Measurements from ENCODE around the gene PUDP.

The PUDP gene

GRCh38 chrX:7134981-7135380, 13.0 kb downstream of the PUDP start:
- Mint-ChIP-seq H3K9me3 (no peaks in the 10 kb centered on the region), H3K4me1 (peaks cover 19% of the 10 kb centered on the region), H3K4me3 (no peak overlapping the region), H3K27me3 (no peaks in the 10 kb centered on the region), H3K36me3 (peaks cover 8% of the 10 kb centered on the region), H3K27ac (no peak overlapping the region)
- CTCF ChIA-PET: no interaction called here
- no peak for DNase-seq

GRCh38 chrX:7133050-7133440, 14.9 kb downstream of the PUDP start:
- Mint-ChIP-seq H3K36me3 (peaks cover 5% of the 10 kb centered on the region), H3K9me3 (no peaks in the 10 kb centered on the region), H3K4me3 (no peak overlapping the region), H3K27ac (peak overlapping the region; percentile 73), H3K27me3 (no peaks in the 10 kb centered on the region), H3K4me1 (peaks cover 19% of the 10 kb centered on the region)
- CTCF ChIA-PET: interaction anchor here (1.4 kb wide), 1 partner anchor 59 kb away, joined by 4 read pairs; no protein-coding TSS in a partner anchor
- no peak for DNase-seq

- Mint-ChIP-seq H3K27ac (peak overlapping the region; percentile 73), H3K4me1 (peaks cover 19% of the 10 kb centered on the region), H3K9me3 (no peaks in the 10 kb centered on the region), H3K36me3 (peaks cover 5% of the 10 kb centered on the region), H3K27me3 (no peaks in the 10 kb centered on the region), H3K4me3 (no peak overlapping the region)
- CTCF ChIA-PET: interaction anchor here (1.4 kb wide), 1 partner anchor 58 kb away, joined by 4 read pairs; no protein-coding TSS in a partner anchor
- peak; percentile 31 for DNase-seq
These were observed 15.5 kb downstream of the PUDP start for GRCh38 chrX:7132335-7133049.

DNA sequence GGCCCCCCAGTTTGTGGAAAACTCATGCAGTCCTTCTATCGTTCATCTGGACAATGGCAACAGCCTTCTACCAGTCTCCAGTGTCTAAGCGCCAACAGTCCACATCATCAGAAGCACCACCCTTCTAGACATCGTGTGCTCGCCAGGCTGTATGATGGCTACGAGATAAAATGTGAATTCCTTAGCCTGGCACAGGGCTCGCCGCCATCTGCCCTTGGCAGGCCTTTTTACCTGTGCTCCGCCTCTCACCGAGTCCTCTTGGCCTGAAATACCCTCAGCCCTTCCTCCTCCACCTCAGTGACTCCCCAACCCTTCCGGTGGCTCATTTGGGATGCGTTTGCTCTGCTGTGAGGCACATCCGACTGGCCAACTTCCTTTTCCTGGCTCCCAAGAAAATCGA, 16.3 kb downstream of the PUDP start:
- CTCF ChIA-PET: no interaction called here

DNA sequence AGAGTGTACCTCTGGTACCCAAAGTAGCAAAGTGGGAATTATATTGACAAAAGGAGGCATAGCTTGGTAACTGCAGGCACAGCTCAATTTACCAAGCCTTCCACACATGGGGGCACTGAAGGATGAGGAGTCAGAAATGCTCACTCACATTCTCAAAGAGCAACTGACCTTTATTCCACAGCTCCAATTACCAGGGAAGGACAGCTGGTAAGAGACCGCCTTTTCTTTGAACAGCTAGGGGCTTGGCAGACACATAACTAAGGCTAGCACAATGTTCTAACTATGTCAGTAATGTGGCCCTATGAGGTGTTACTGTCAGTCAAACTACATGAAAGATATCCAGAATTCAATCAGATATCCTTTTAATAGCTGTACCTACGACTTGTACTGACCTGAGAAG, 20.9 kb downstream of the PUDP start:
- Mint-ChIP-seq H3K4me1 (peaks cover 4% of the 10 kb centered on the region), H3K27ac (no peak overlapping the region), H3K36me3 (peaks cover 12% of the 10 kb centered on the region), H3K27me3 (no peaks in the 10 kb centered on the region), H3K4me3 (no peak overlapping the region), H3K9me3 (no peaks in the 10 kb centered on the region)
- DNase-seq: no peak
- CTCF ChIA-PET: no interaction called here

More for the DNA sequence above, 16.3 kb downstream of the PUDP start:
- H3K4me3 Mint-ChIP-seq: no peak overlapping the region
- peaks cover 19% of the 10 kb centered on the region for H3K4me1 Mint-ChIP-seq
- H3K27ac Mint-ChIP-seq: no peak overlapping the region
- H3K9me3 Mint-ChIP-seq: no peaks in the 10 kb centered on the region
- H3K36me3 Mint-ChIP-seq: peaks cover 5% of the 10 kb centered on the region
- H3K27me3 Mint-ChIP-seq: no peaks in the 10 kb centered on the region
- no peak for DNase-seq

DNA sequence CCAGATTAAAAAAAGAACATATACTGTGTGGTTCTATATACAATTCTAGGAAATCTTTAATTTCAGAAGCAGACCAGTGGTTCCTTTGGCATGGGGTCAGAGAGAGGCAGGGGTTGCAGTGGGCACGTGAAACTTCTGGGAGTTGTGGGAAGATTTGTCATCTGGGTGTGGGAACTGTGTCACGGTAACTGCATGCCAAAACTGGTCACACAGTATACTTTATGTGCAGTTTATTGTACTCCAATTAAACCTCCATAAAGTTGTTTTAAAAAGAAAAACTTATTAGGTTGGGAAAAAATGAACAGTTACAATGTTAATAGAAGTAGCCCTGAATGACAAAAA, 27.1 kb downstream of the PUDP start:
- Mint-ChIP-seq H3K4me3 (no peak overlapping the region), H3K27ac (no peak overlapping the region), H3K27me3 (no peaks in the 10 kb centered on the region), H3K4me1 (peaks cover 9% of the 10 kb centered on the region), H3K9me3 (no peaks in the 10 kb centered on the region), H3K36me3 (peaks cover 12% of the 10 kb centered on the region)
- CTCF ChIA-PET: no interaction called here
- no peak for DNase-seq

DNA sequence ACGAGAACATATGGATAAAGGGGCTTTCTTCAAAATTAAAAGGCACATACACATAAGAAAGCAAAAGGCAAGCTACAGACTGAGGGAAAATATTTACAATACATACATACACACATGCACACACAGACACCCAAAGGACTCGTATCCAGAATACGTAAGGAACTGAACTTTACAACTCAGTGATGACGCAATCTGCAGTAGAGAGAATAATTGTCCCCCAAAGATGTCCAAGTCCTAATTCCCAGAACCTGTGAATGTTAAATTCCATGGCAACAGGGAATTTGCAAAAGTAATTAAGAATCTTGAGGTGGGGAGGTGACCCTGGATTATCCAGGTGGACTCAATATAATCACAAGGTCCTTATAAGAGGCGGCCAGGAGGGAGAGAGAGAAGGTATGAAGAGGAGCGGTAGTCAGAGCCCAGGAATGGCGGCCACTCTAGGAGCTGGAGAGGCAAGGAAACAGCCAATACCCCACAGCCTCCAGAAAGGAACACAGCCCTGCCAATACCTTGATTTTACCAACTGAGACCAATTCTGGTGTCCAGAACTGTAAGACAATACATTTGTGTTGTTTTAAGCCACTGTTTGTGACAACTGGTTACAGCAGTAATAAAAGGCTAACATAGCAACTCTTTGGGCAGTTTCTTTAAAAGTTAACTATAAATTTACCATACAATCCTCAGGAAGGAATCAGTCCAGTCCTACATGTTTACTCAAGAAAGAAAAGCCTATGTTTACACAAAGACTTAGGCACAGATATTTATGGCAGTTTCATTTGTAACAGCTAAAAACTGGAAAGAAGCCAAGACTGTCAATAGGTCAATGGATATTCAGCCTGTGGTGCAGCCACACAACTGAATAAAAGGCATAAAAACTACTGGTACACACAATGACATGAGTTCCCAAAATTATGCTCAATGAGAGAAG, 27.7 kb downstream of the PUDP start:
- Mint-ChIP-seq H3K4me3 (no peak overlapping the region), H3K27ac (no peak overlapping the region), H3K36me3 (peaks cover 12% of the 10 kb centered on the region), H3K27me3 (no peaks in the 10 kb centered on the region), H3K4me1 (peaks cover 9% of the 10 kb centered on the region), H3K9me3 (no peaks in the 10 kb centered on the region)
- no peak for DNase-seq
- CTCF ChIA-PET: no interaction called here

DNA sequence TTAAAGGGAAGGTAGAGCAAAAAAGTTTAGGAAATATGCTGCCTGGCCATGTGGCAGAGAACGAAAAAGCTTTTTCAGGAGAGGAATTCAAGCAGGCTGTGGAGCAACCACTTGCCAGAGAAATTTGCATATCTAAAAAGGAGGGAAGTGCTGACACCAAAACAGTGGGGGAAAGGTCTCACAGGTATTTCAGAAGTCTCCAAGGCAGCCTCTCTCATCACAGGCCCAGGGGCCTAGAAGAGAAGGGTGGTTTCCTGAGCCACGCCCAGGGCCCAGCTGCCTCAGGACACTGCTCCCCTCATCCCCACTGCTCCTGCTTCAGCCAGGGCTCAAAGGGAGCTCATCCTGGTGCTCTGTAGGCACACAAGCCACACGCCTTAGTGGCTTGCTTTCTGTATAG, 30.4 kb downstream of the PUDP start:
- peak overlapping the region; percentile 42 for H3K27ac Mint-ChIP-seq

GRCh38 chrX:7116081-7116480, 31.9 kb downstream of the PUDP start:
- Mint-ChIP-seq H3K4me1 (peaks cover 9% of the 10 kb centered on the region), H3K4me3 (no peak overlapping the region), H3K36me3 (peaks cover 7% of the 10 kb centered on the region), H3K27me3 (no peaks in the 10 kb centered on the region), H3K9me3 (no peaks in the 10 kb centered on the region), H3K27ac (no peak overlapping the region)
- CTCF ChIA-PET: no interaction called here
- no peak for DNase-seq

More for the DNA sequence above, 30.4 kb downstream of the PUDP start:
- Mint-ChIP-seq H3K9me3 (no peaks in the 10 kb centered on the region), H3K4me3 (no peak overlapping the region), H3K27me3 (no peaks in the 10 kb centered on the region), H3K36me3 (peaks cover 7% of the 10 kb centered on the region), H3K4me1 (peaks cover 9% of the 10 kb centered on the region)
- DNase-seq: no peak
- CTCF ChIA-PET: no interaction called here

DNA sequence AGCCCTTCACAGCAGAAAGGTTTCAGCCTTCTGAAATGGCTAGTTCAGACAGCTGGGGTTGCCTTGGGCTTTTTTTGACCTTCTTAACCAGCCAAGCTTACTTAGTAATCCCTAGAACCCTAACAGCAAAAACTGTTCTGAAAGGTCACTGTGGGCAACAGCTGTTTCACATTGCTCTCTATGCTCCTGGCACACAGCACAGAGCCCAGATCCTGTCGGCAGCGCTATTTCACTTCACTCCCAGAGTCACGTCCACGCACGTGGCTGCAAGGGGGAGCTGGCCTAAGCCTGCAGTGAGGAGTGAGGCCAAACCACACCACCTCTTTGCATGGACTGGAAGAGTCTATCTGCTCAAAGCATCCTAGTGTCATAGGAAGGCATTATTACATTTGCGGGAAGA, 32.4 kb downstream of the PUDP start:
- H3K4me3 Mint-ChIP-seq: no peak overlapping the region
- H3K4me1 Mint-ChIP-seq: peaks cover 15% of the 10 kb centered on the region
- H3K9me3 Mint-ChIP-seq: no peaks in the 10 kb centered on the region
- peaks cover 7% of the 10 kb centered on the region for H3K36me3 Mint-ChIP-seq
- H3K27me3 Mint-ChIP-seq: no peaks in the 10 kb centered on the region
- CTCF ChIA-PET: no interaction called here
- no peak for DNase-seq
- H3K27ac Mint-ChIP-seq: no peak overlapping the region

DNA sequence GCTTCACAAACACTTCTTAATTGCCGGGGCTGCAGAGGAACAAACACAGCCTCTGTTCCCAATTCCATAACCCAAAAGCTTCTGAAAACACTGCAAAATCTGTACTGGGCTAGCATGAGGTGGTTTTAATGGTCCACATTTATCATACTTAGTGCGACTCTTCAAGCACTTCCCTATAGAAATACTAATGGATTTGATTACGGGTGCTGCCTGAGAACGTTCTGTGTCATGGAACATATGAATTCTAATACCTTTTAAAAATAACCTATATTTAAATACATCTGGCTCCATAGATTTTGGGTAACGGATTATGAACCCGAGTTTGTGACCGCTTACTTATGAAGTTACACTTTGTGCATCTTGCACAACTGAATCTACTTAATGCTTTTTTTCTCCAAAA, 35.9 kb downstream of the PUDP start:
- Mint-ChIP-seq H3K4me3 (no peak overlapping the region), H3K27me3 (no peaks in the 10 kb centered on the region), H3K9me3 (no peaks in the 10 kb centered on the region), H3K4me1 (peaks cover 22% of the 10 kb centered on the region), H3K27ac (no peak overlapping the region), H3K36me3 (peaks cover 8% of the 10 kb centered on the region)
- CTCF ChIA-PET: no interaction called here
- no peak for DNase-seq

DNA sequence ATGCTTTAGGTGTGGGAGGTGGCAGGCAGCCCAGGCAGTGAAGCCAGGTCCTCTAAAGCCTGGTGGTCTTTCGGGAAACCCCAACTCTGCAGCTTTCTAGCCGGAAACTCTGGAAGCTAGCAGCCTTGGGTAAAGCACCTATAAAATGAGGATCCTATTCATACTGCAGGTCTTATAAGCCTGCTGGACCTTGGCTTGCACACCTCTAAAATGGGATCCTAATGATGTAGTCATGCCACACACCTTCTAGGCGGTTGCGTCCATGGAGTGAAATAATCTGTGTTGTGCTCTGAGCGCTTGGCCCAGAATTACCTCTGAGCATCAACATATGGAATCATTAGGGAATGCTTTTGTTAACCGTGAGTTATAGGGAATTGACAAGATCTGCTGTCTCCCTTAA, 36.4 kb downstream of the PUDP start:
- H3K36me3 Mint-ChIP-seq: peaks cover 5% of the 10 kb centered on the region
- H3K27me3 Mint-ChIP-seq: no peaks in the 10 kb centered on the region
- no peak overlapping the region for H3K4me3 Mint-ChIP-seq
- CTCF ChIA-PET: no interaction called here
- no peak for DNase-seq
- H3K27ac Mint-ChIP-seq: no peak overlapping the region
- peaks cover 20% of the 10 kb centered on the region for H3K4me1 Mint-ChIP-seq
- no peaks in the 10 kb centered on the region for H3K9me3 Mint-ChIP-seq

DNA sequence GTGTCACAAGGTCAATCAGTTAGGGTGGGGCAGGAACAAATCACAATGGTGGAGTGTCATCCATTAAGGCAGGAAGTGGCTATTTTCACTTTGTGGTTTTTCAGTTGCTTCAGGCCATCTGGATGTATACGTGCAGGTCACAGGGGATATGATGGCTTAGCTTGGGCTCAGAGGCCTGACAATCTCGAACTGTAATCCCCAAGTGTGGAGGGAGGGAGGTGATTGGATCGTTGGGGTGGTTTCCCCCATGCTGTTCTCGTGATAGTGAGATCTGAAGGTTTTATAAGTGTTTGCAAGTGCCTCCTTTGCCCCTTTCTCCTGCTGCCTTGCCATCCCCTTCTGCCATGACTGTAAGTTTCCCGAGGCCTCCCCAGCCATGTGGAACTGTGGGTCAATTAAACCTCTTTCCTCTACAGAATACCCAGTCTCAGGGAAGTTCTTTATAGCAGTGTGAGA, 37.1 kb downstream of the PUDP start:
- H3K9me3 Mint-ChIP-seq: no peaks in the 10 kb centered on the region
- H3K27ac Mint-ChIP-seq: peak overlapping the region; percentile 78
- no peak for DNase-seq
- H3K4me3 Mint-ChIP-seq: no peak overlapping the region
- CTCF ChIA-PET: no interaction called here
- no peaks in the 10 kb centered on the region for H3K27me3 Mint-ChIP-seq
- peaks cover 20% of the 10 kb centered on the region for H3K4me1 Mint-ChIP-seq
- H3K36me3 Mint-ChIP-seq: peaks cover 6% of the 10 kb centered on the region

DNA sequence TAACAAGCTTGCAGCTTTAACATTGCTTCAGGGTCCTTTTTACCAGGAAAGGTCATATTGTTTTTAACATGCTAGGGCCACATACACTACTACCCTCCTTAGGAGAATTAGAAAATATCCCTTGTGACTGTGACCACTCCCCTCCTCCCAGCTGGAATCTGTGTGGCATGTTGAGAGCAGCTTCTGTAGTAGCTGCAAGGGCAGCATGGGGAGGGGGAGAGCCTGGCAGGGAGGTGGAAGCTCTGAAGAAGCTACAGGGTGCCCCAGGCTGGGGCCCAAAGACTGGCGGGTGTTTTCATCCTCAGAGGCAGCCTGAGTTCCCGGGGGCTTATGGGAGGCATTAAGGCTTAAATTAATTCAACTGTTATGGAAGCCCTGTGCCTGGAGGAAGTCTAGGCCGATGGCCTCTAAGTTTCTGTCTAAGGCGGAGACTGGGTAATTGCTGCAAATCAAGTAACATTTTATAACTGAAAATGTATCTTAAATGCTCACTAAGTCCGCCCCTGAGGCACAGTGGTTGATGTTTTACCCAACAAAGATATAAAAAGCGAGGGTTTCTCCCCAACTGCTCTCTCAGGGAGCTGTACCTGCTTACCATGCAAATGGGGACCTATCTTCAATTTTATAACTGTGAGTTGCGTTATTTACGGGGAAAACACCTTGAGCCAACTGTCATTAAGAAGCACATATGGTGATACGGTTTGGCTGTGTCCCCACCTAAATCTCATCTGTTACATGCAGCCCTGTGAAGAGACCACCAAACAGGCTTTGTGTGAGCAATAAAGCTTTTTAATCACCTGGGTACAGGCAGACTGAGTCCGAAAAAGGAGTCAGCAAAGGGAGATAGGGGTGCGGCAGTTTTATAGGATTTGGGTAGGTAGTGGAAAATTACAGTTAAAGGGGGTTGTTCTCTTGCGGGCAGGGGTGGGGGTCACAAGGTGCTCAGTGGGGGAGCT, 37.8 kb downstream of the PUDP start:
- Mint-ChIP-seq H3K27ac (peak overlapping the region; percentile 78), H3K36me3 (peaks cover 7% of the 10 kb centered on the region), H3K4me3 (no peak overlapping the region), H3K9me3 (no peaks in the 10 kb centered on the region), H3K4me1 (peaks cover 20% of the 10 kb centered on the region), H3K27me3 (no peaks in the 10 kb centered on the region)
- CTCF ChIA-PET: no interaction called here
- no peak for DNase-seq

Data from activated naive CD4-positive, alpha-beta T cell treated with anti-CD3 and anti-CD28 coated beads, Interleukin-2, amount 10 ng/mL, durations not matched to agents 7 days and 5 days (primary cell).